ENCODE results near the gene CACNA1S. TPM values are rescaled to one million over a fixed set of nuclear protein-coding genes. Genes with fewer than 3 reads are reported as not detected.

CACNA1S gene
- total and polyA plus RNA-seq, 2 experiments from 2014 or later = not detected

- in situ Hi-C loops (cut with MboI) = no loop called here
- H3K27me3 ChIP-seq (replicated peaks; ENCODE audit: insufficient read depth) = peaks cover 51% of the 10 kb centered on the region
Measured at GRCh38 chr1:201051399-201051798, 60.8 kb downstream of the CACNA1S start.

GRCh38 chr1:201050515-201051277, 61.5 kb downstream of the CACNA1S start:
- DNase-seq = peak; percentile 78
- no peak overlapping the region for H3K4me3 ChIP-seq
- no peak overlapping the region for H2AFZ ChIP-seq
- H4K20me1 ChIP-seq (ENCODE audit: insufficient read depth) = no peaks in the 10 kb centered on the region
- in situ Hi-C loops (cut with MboI) = no loop called here
- 49 to 67% methylated on average over 5 of the region's 5 CpGs for WGBS, 2 experiments (ENCODE audit: low coverage in 1 of 2, low lambda C conversion rate in 2 of 2, missing lambda C conversion rate in 2 of 2)
- H3K79me2 ChIP-seq (ENCODE audit: insufficient read depth) = no peaks in the 10 kb centered on the region
- no peaks in the 10 kb centered on the region for H3F3A ChIP-seq (ENCODE audit: insufficient read depth)
- peaks cover 47% of the 10 kb centered on the region for H3K27me3 ChIP-seq (replicated peaks; ENCODE audit: insufficient read depth)
- H3K36me3 ChIP-seq (ENCODE audit: low read depth) = no peaks in the 10 kb centered on the region
- no peaks in the 10 kb centered on the region for H3K9me2 ChIP-seq (ENCODE audit: insufficient read depth)
- 0 out of 2 replicates have a peak, but pooled peaks cover 4% of the 10 kb centered on the region for H3K4me1 ChIP-seq (ENCODE audit: insufficient read depth)
- no peak overlapping the region for H3K27ac ChIP-seq
- TF ChIP-seq EZH2phosphoT487 (IDR thresholded peaks at IDR 0.05; ENCODE audit: insufficient read depth, low read depth) = no peak
- no peak for TF ChIP-seq EZH2 (IDR thresholded peaks at IDR 0.05; ENCODE audit: insufficient read depth, poor library complexity, severe bottlenecking)
- no peak overlapping the region for H3K4me2 ChIP-seq (ENCODE audit: unreplicated experiment)
- no peak overlapping the region for H3K9ac ChIP-seq
- no peaks in the 10 kb centered on the region for H3K9me3 ChIP-seq (ENCODE audit: low read depth)

More at GRCh38 chr1:201051399-201051798, 60.8 kb downstream of the CACNA1S start:
- 62 to 68% methylated on average over 2 of the region's 2 CpGs for WGBS, 2 experiments (ENCODE audit: low coverage in 1 of 2, low lambda C conversion rate in 2 of 2, missing lambda C conversion rate in 2 of 2)
- Histone ChIP-seq H3K9me2 (ENCODE audit: insufficient read depth) (no peaks in the 10 kb centered on the region), H3K9me3 (ENCODE audit: low read depth) (no peaks in the 10 kb centered on the region), H3K27ac (no peak overlapping the region), H3K79me2 (ENCODE audit: insufficient read depth) (no peaks in the 10 kb centered on the region), H4K20me1 (ENCODE audit: insufficient read depth) (no peaks in the 10 kb centered on the region), H2AFZ (no peak overlapping the region), H3F3A (ENCODE audit: insufficient read depth) (no peaks in the 10 kb centered on the region), H3K4me2 (ENCODE audit: unreplicated experiment) (no peak overlapping the region), H3K4me3 (no peak overlapping the region), H3K4me1 (ENCODE audit: insufficient read depth) (0 out of 2 replicates have a peak, but pooled peaks cover 4% of the 10 kb centered on the region), H3K36me3 (ENCODE audit: low read depth) (no peaks in the 10 kb centered on the region), H3K9ac (no peak overlapping the region)
- no peak for TF ChIP-seq EZH2phosphoT487 (IDR thresholded peaks at IDR 0.05; ENCODE audit: insufficient read depth, low read depth)
- TF ChIP-seq EZH2 (IDR thresholded peaks at IDR 0.05; ENCODE audit: insufficient read depth, poor library complexity, severe bottlenecking) = no peak
- DNase-seq = peak; percentile 31

- TF ChIP-seq EZH2phosphoT487 (IDR thresholded peaks at IDR 0.05; ENCODE audit: insufficient read depth, low read depth) = no peak
- TF ChIP-seq EZH2 (IDR thresholded peaks at IDR 0.05; ENCODE audit: insufficient read depth, poor library complexity, severe bottlenecking) = no peak
- 80 to 83% methylated on average over 5 of the region's 5 CpGs for WGBS, 2 experiments (ENCODE audit: low coverage in 1 of 2, low lambda C conversion rate in 2 of 2, missing lambda C conversion rate in 2 of 2)
- in situ Hi-C loops (cut with MboI) = no loop called here
Measured at GRCh38 chr1:201049248-201049831, 62.9 kb downstream of the CACNA1S start.

GRCh38 chr1:201048521-201048920, 63.7 kb downstream of the CACNA1S start:
- H3K27me3 ChIP-seq (replicated peaks; ENCODE audit: insufficient read depth) = peaks cover 38% of the 10 kb centered on the region
- WGBS, 2 experiments (ENCODE audit: low coverage in 1 of 2, low lambda C conversion rate in 2 of 2, missing lambda C conversion rate in 2 of 2) = 51 to 53% methylated on average over 13 of the region's 13 CpGs
- no peak overlapping the region for H3K9ac ChIP-seq
- DNase-seq = no peak
- no peak overlapping the region for H3K27ac ChIP-seq
- no peak overlapping the region for H3K4me2 ChIP-seq (ENCODE audit: unreplicated experiment)
- H4K20me1 ChIP-seq (ENCODE audit: insufficient read depth) = no peaks in the 10 kb centered on the region
- in situ Hi-C loops (cut with MboI) = no loop called here
- no peak overlapping the region for H2AFZ ChIP-seq
- H3K79me2 ChIP-seq (ENCODE audit: insufficient read depth) = no peaks in the 10 kb centered on the region
- no peak for TF ChIP-seq EZH2 (IDR thresholded peaks at IDR 0.05; ENCODE audit: insufficient read depth, poor library complexity, severe bottlenecking)
- no peak for TF ChIP-seq EZH2phosphoT487 (IDR thresholded peaks at IDR 0.05; ENCODE audit: insufficient read depth, low read depth)
- no peaks in the 10 kb centered on the region for H3K9me3 ChIP-seq (ENCODE audit: low read depth)
- no peaks in the 10 kb centered on the region for H3F3A ChIP-seq (ENCODE audit: insufficient read depth)
- no peaks in the 10 kb centered on the region for H3K36me3 ChIP-seq (ENCODE audit: low read depth)
- 0 out of 2 replicates have a peak, but pooled peaks cover 4% of the 10 kb centered on the region for H3K4me1 ChIP-seq (ENCODE audit: insufficient read depth)
- H3K4me3 ChIP-seq = no peak overlapping the region
- H3K9me2 ChIP-seq (ENCODE audit: insufficient read depth) = no peaks in the 10 kb centered on the region

More at GRCh38 chr1:201049248-201049831, 62.9 kb downstream of the CACNA1S start:
- Histone ChIP-seq H4K20me1 (ENCODE audit: insufficient read depth) (no peaks in the 10 kb centered on the region), H3K27ac (no peak overlapping the region), H3K4me2 (ENCODE audit: unreplicated experiment) (no peak overlapping the region), H3K9me2 (ENCODE audit: insufficient read depth) (no peaks in the 10 kb centered on the region), H3K4me1 (ENCODE audit: insufficient read depth) (0 out of 2 replicates have a peak, but pooled peaks cover 4% of the 10 kb centered on the region), H2AFZ (no peak overlapping the region), H3K9me3 (ENCODE audit: low read depth) (no peaks in the 10 kb centered on the region), H3K27me3 (replicated peaks; ENCODE audit: insufficient read depth) (peaks cover 45% of the 10 kb centered on the region), H3K4me3 (no peak overlapping the region), H3F3A (ENCODE audit: insufficient read depth) (no peaks in the 10 kb centered on the region), H3K36me3 (ENCODE audit: low read depth) (no peaks in the 10 kb centered on the region), H3K79me2 (ENCODE audit: insufficient read depth) (no peaks in the 10 kb centered on the region), H3K9ac (no peak overlapping the region)
- no peak for DNase-seq

Measured in GM23248 (cell line).